Amniotic stem cell (primary cell): ENCODE data around the gene ELP2.
A peak's percentile ranks its signal among the peaks of the same experiment; 100 is the strongest.
"Not testable (repeated sequence)": the region's sequence is repeated elsewhere in the genome, so short reads cannot be mapped to it uniquely, and the experiment has no call there.

Experiments used
- DNase-seq: peaks from one replicate; lab custom pipeline; 2025; lab: John Stamatoyannopoulos, UW

Gene ELP2

DNA sequence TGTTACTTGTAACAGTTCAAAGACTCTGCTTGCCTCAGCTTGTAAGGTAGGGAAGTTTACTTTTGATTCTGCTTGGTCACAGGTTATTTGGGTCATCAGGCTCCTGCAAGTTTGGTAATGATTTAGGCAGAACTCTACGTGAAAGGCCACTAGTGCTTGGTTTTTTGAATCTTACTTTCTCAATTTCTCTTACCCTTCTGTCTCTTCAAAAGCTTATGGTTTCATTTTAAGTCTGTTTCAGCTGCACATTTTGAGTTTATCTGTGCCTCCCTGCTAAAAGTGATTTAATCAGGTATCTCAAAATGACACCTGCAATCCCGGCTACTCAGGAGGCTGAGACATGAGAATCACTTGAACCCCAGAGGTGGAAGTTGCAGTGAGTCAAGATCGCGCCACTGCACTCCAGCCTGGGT, 31.3 kb downstream of the ELP2 start:
- no peak for DNase-seq

- DNase-seq = no peak
These were observed 33.3 kb downstream of the ELP2 start for GRCh38 chr18:36162981-36163380.

GRCh38 chr18:36167692-36168218, 38.1 kb downstream of the ELP2 start:
- no peak for DNase-seq

- DNase-seq = not testable (repeated sequence)
These were observed 38.6 kb downstream of the ELP2 start for GRCh38 chr18:36168296-36168695.

- DNase-seq = no peak
These were observed 40.2 kb downstream of the ELP2 start for GRCh38 chr18:36169938-36170337.

DNA sequence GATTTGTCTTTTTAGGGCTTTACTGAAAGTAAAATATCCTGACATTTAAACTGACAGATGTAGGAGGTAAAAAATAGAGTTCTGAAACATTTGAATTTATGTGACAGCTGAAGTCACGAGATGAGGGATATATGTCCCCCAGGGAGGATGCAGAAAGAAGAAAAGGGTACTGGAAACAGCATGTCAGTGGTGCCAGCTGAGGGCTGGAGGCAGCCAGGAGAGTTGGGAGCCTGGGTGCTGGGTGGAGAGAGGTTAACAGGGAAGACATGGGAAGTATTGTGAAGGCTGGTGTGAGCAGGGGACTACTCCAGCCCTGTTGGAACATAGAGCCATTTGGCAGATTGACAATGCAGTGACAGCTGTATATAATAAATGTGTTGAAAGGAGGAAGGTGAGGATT, 45.8 kb downstream of the ELP2 start:
- no peak for DNase-seq

- DNase-seq = no peak
These were observed 46.5 kb downstream of the ELP2 start for GRCh38 chr18:36176177-36176584.

- no peak for DNase-seq
These were observed 47.0 kb downstream of the ELP2 start for GRCh38 chr18:36176711-36177110.

DNA sequence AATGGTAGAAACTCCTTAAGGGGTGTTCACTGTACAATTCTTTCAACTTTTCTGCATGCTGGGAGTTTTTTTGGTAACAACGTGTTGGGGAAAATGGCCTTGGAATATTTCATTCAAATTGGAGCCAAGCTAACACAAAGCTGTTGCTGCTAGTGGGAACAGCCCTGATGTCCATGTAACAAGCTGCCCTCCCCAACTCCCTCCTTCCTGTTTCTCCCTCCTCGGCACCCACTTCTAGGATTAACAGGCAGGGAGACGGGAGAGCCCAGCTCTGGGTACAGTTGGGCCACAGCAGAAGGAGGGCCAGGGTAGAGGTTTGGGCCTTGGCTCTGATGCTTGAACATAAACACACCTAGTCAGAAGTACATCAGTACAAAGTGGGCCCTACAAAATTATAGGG, 48.2 kb downstream of the ELP2 start:
- DNase-seq = no peak

GRCh38 chr18:36179562-36180355, 50.1 kb downstream of the ELP2 start:
- peak; percentile 33 for DNase-seq

DNA sequence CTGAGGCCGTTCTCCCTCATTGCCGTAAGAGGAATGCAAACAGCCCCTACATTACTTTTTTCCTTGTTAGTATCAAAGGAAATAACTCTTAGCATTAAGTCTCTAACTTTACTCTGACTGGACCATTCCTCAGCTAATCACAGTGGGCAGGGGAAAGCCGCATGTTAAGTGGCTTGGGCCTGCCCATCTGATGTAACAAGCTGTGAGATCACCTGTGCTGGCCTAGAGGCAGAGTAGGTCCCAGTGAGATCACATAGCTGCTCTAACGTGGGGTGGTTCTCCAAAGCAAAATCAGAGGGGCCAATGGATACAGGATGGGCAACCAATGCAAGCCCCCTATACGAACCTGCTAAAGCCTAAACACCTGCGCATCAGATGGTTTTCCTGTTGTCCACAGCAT, 51.7 kb downstream of the ELP2 start:
- DNase-seq = no peak

DNA sequence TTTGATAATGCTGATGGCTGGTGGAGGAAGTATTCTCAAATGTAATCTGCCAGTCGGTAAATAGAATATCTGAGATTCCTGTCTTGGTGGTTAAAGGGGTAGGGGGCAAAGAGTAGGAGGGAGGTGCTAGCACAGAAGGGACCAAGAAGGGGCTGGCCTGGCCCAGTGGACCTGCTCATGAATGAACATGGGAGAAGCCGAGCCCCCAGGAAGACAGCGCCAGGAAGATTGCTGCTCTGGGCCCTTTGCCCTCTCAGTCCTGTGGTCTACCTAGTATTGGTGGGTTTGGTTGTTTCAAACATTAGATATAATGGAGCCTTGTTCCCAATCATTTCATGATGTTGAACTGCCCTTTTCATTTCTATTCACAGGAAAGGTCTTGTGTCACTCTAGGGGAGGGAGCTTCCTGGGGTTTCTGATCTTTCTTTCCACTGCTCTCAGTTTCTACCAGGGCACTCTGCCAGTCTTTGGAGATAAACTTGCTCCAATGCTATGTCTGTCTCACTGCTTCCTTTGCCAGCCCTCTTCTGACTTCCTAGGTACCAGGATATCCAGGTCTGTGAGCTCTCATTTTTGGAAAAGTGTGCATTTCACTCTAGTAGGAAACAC, 52.3 kb downstream of the ELP2 start:
- no peak for DNase-seq

GRCh38 chr18:36183033-36183432, 53.3 kb downstream of the ELP2 start:
- no peak for DNase-seq

DNA sequence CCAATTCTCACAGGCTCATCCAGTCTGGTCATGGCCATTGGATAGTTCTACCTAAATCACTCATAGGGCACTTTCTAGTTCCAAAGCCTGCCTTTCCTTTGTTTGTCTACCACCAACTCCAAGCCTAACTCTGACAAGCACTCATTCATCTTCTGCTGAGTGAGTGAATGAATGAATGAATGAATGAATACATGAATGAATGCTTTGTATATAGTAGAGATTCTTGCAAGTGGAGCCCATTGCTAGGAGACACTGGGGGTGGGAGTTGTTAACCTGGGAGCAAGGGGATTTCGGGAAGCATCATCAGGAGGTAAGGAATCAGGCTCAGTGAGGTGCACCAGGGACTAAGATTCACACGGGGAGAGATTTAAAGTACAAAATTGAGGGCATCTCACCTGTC, 54.3 kb downstream of the ELP2 start:
- DNase-seq = no peak

GRCh38 chr18:36185157-36185556, 55.5 kb downstream of the ELP2 start:
- no peak for DNase-seq

DNA sequence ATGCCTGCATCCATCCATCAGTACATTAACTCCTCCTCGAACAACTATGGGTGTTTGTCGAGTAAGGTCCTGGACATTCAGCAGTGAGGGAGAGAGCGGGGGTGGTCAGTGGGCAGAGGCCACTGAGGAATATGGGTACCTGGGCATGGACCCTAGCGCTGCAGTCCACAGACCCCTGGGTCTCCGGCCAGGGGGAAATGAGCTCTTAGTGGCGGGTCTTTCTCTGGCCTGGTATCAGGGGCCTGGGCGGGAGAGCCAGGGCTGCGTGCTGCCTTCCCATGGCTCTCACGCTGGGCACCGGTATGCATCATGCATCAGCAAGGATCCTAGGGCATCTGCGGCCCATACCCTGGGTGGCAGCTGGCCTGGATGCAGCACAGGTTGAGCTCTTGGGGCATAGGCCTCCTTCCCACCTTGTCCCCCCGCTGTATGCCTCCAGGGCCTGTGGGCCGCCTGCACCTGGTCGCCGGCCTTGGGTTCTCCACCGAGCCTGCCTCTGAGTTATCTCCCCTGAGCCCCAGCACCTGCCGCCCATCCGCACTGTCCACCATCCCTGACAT, 56.3 kb downstream of the ELP2 start:
- no peak for DNase-seq

DNA sequence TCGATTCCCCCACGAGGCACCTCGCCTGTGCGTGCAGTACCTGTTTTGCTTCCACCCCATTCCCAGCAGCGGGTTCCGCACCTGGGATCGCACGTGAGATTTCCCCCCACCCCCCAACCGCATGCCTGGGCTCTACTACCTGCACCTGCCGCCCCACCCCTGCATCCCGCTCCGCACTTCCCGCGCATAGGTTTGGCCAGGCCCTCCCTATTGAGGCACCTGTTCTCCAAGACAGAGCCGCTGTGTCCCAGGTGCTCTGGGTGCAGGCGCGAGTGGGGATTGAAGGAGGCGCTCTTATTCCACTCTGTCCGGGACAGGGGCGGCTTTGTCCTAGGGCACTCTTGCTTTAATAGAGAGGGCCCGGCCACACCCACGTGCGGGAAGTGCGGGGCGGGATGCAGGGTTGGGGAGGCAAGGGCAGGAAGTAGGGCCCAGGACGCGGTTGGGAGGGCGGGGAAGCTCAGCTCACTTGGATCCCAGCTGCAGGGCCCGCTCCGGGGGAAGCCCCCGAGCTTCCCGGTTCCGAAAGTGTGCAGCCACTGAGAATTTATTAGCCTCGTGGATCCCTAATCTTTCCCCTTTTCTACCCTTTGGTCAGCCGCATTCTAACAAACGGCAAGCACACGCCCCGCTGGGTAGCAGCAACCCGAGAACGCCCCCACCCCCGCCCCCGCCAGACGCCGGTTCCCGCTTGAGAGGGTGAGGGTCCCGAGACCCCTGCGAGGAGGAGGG, 56.9 kb downstream of the ELP2 start:
- DNase-seq = no peak

DNA sequence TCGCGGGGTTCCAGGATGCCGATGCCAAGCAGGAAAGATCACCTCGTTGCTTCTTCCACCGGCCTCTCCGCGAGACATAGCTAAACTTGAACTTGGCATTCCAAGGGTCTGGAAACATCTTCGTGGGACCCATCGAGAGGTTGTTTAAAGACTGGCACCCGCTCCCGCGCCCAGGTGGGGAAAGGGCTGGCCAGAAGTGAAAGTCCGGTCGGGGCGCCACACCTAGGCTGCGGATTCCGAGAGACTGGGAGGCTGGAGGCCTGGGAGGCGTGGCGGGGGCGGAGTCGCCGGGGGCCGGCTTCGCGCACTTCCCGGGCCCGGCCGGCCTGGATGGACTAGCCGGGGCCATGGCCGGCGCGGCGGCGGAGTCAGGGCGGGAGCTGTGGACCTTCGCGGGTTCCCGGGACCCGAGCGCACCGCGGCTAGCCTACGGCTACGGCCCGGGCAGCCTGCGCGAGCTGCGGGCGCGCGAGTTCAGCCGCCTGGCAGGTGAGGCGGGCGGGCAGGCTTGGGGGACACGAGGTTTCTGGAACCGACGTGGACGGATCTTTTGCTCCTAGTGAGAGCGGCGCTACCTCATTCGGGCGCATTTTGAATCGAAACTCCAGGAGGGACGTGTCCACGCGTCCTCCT, 57.6 kb downstream of the ELP2 start, which contains the start of gene MOCOS:
Gene MOCOS (plus strand): TSS at position 305 of the 633 bp plus-strand sequence. CDS start 43 bp downstream, at position 348.
- peak; percentile 28 for DNase-seq

DNA sequence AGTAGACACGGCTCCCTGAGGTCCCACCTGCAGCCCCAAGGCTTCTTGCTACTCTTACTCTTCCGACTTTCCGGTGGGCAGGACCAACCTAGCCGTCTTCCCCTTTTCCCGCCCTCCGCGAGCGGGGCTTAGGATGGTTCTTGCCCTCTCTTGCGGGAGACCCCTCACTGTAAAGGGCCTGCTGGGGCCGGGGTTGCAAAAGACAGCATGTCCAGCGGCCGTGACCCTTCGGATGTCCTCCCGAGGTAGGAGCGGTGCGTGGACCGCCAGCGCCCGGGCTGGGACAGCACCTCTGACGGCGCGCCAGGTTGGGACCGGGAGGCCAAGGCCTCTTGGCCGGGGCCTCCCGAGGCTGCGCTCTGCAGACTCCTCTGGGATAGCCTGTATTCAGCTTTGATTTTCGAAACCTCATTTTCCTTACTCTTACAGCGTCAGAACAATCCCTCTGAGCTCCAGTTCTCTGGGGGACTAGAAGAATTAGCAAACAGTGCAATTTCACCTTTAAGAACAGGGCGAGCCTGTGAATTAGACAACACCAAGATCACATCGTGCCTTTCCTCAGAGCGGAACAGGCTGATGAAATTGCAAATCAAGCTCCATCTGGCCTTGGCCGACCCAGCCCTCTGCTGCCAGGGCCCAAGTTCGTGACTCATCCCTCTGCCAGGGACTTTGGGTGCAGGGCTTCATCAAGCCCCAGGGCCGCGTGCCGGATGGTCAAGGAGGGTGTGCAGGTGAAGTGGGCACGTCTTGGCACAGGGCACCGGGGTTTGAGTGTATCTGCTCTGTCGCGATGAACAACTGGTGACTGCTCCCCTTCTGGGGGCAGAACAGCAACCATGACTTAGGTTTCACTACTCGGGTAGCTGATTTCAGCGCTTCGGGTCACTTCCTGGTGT, 58.4 kb downstream of the ELP2 start:
- no peak for DNase-seq

- DNase-seq = no peak
These were observed 59.2 kb downstream of the ELP2 start for GRCh38 chr18:36188916-36189315.

- no peak for DNase-seq
These were observed 59.8 kb downstream of the ELP2 start for GRCh38 chr18:36189486-36189885.
